Measurements from ENCODE around the gene BMPR1A.
"Not testable (repeated sequence)": the region's sequence is repeated elsewhere in the genome, so short reads cannot be mapped to it uniquely, and the experiment has no call there.

BMPR1A gene

GRCh38 chr10:86976362-86977056 is 220.1 kb downstream of the BMPR1A start:
- Histone ChIP-seq H3K27me3 (ENCODE audit: insufficient read depth, poor library complexity, severe bottlenecking) (peaks cover 3% of the 10 kb centered on the region), H3K27ac (replicated peaks) (no peak overlapping the region), H3K4me3 (replicated peaks; ENCODE audit: insufficient read depth, low read length) (no peak overlapping the region)
- DNase-seq (ENCODE audit: low read depth in 1 of 2, low spot score in 1 of 2) = no peak
- no peak for TF ChIP-seq CTCF (IDR thresholded peaks at IDR 0.05; ENCODE audit: insufficient read depth, low read length)
- no peak for TF ChIP-seq GABPA (IDR thresholded peaks at IDR 0.05; ENCODE audit: low read depth)
- TF ChIP-seq SPI1 (IDR thresholded peaks at IDR 0.05; ENCODE audit: borderline replicate concordance, low read depth) = no peak
- TF ChIP-seq POLR2AphosphoS5 (IDR thresholded peaks at IDR 0.05; ENCODE audit: low read depth) = no peak
- TF ChIP-seq REST (IDR thresholded peaks at IDR 0.05; ENCODE audit: insufficient replicate concordance, low read depth) = no peak

GRCh38 chr10:86978457-86978856 is 222.0 kb downstream of the BMPR1A start:
- not testable (repeated sequence) for H3K27me3 ChIP-seq (ENCODE audit: insufficient read depth, poor library complexity, severe bottlenecking); H3K4me3 ChIP-seq (replicated peaks; ENCODE audit: insufficient read depth, low read length); DNase-seq (ENCODE audit: low read depth in 1 of 2, low spot score in 1 of 2); H3K27ac ChIP-seq (replicated peaks)

GRCh38 chr10:86979296-86979818 is 222.9 kb downstream of the BMPR1A start:
- no peak for DNase-seq (ENCODE audit: low read depth in 1 of 2, low spot score in 1 of 2)
- no peak overlapping the region for H3K4me3 ChIP-seq (replicated peaks; ENCODE audit: insufficient read depth, low read length)
- H3K27me3 ChIP-seq (ENCODE audit: insufficient read depth, poor library complexity, severe bottlenecking) = no peaks in the 10 kb centered on the region
- no peak overlapping the region for H3K27ac ChIP-seq (replicated peaks)
- TF ChIP-seq SPI1 (IDR thresholded peaks at IDR 0.05; ENCODE audit: borderline replicate concordance, low read depth) (no peak), GABPA (IDR thresholded peaks at IDR 0.05; ENCODE audit: low read depth) (no peak), CTCF (IDR thresholded peaks at IDR 0.05; ENCODE audit: insufficient read depth, low read length) (no peak), POLR2AphosphoS5 (IDR thresholded peaks at IDR 0.05; ENCODE audit: low read depth) (no peak), REST (IDR thresholded peaks at IDR 0.05; ENCODE audit: insufficient replicate concordance, low read depth) (no peak)

GRCh38 chr10:86979977-86980448 is 223.6 kb downstream of the BMPR1A start:
- no peak for TF ChIP-seq REST (IDR thresholded peaks at IDR 0.05; ENCODE audit: insufficient replicate concordance, low read depth)
- TF ChIP-seq CTCF (IDR thresholded peaks at IDR 0.05; ENCODE audit: insufficient read depth, low read length) = no peak
- TF ChIP-seq GABPA (IDR thresholded peaks at IDR 0.05; ENCODE audit: low read depth) = no peak
- no peak for TF ChIP-seq SPI1 (IDR thresholded peaks at IDR 0.05; ENCODE audit: borderline replicate concordance, low read depth)
- no peak for TF ChIP-seq POLR2AphosphoS5 (IDR thresholded peaks at IDR 0.05; ENCODE audit: low read depth)
- no peak overlapping the region for H3K27ac ChIP-seq (replicated peaks)
- H3K27me3 ChIP-seq (ENCODE audit: insufficient read depth, poor library complexity, severe bottlenecking) = no peaks in the 10 kb centered on the region
- DNase-seq (ENCODE audit: low read depth in 1 of 2, low spot score in 1 of 2) = no peak
- H3K4me3 ChIP-seq (replicated peaks; ENCODE audit: insufficient read depth, low read length) = no peak overlapping the region

- not testable (repeated sequence) for H3K27me3 ChIP-seq (ENCODE audit: insufficient read depth, poor library complexity, severe bottlenecking); DNase-seq (ENCODE audit: low read depth in 1 of 2, low spot score in 1 of 2); H3K27ac ChIP-seq (replicated peaks); H3K4me3 ChIP-seq (replicated peaks; ENCODE audit: insufficient read depth, low read length)
These were observed 224.6 kb downstream of the BMPR1A start for GRCh38 chr10:86981020-86981419.
